Endodermal cell (in vitro differentiated cells): ENCODE results near the gene LAMA2. TPM values are rescaled to one million over a fixed set of nuclear protein-coding genes. Genes with fewer than 3 reads are reported as not detected.

Experiments
- DNase-seq: peaks from one replicate; pipeline ENCODE4 v3.0.0-alpha.2; 2017
- H3K27ac ChIP-seq: 2 replicates; pipeline ENCODE4 v1.5.1; 2013; ENCODE audit warnings: mild to moderate bottlenecking, low read depth, low read length, moderate library complexity
- H3K27me3 ChIP-seq: 2 replicates; pipeline ENCODE4 v1.6.1; 2013; ENCODE audit warnings: mild to moderate bottlenecking, low read length, moderate library complexity; ENCODE audit not compliant: insufficient read depth, control insufficient read depth, poor library complexity, severe bottlenecking
- H3K36me3 ChIP-seq: 2 replicates; pipeline ENCODE4 v1.7.0; 2013; ENCODE audit warnings: mild to moderate bottlenecking, low read length, moderate library complexity; ENCODE audit not compliant: control insufficient read depth, insufficient read depth
- H3K4me1 ChIP-seq: one replicate; pipeline ENCODE4 v1.7.0; 2013; ENCODE audit warnings: low read length; ENCODE audit not compliant: control insufficient read depth, insufficient read depth
- H3K4me3 ChIP-seq: 2 replicates; pipeline ENCODE4 v1.5.1; 2013; ENCODE audit warnings: mild to moderate bottlenecking, low read length, moderate library complexity
- H3K9ac ChIP-seq: 2 replicates; pipeline ENCODE4 v1.6.1; 2013; ENCODE audit warnings: mild to moderate bottlenecking, low read length, moderate library complexity; ENCODE audit not compliant: poor library complexity, severe bottlenecking; ENCODE audit errors: extremely low read depth
- H3K9me3 ChIP-seq: 2 replicates; pipeline ENCODE4 v1.6.1; 2013; ENCODE audit warnings: mild to moderate bottlenecking, low read length, moderate library complexity; ENCODE audit not compliant: control insufficient read depth
- H3K27ac Mint-ChIP-seq: 2 replicates; pipeline ENCODE4 v1.8.0; 2020; ENCODE audit warnings: mixed read lengths
- H3K27me3 Mint-ChIP-seq: 2 replicates; pipeline ENCODE4 v1.8.0; 2021; ENCODE audit warnings: mild to moderate bottlenecking, mixed read lengths; ENCODE audit not compliant: insufficient read depth
- H3K36me3 Mint-ChIP-seq: 2 replicates; pipeline ENCODE4 v1.8.0; 2020; ENCODE audit warnings: low read depth, mixed read lengths
- H3K4me1 Mint-ChIP-seq: 2 replicates; pipeline ENCODE4 v1.8.0; 2020; ENCODE audit warnings: mixed read lengths
- H3K4me3 Mint-ChIP-seq: 2 replicates; pipeline ENCODE4 v1.8.0; 2020; ENCODE audit warnings: mild to moderate bottlenecking, moderate library complexity, mixed read lengths
- H3K9me3 Mint-ChIP-seq: 2 replicates; pipeline ENCODE4 v1.8.0; 2020; ENCODE audit warnings: mild to moderate bottlenecking, mixed read lengths
- WGBS, 2 experiments: methylation state at CpG; one replicate each; pipeline versions ENCODE4 v1.1.5 to v1.1.7; 2013; ENCODE audit warnings: missing lambda C conversion rate in 2 of 2, mixed read lengths in 1 of 2; ENCODE audit not compliant: insufficient coverage in 1 of 2, insufficient read length in 1 of 2; 5-methylcytosine and 5-hydroxymethylcytosine counted together
- total RNA-seq, 2 donors: library from RNA; stranded (reverse); fragmentation: NEBNext Ultra II Directional in 1 of 2; extraction: Animal tissue kit (Norgen Biotek cat#: 25700) in 1 of 2; gene quantifications; 2 replicates in 1 of 2; 3 replicates in 1 of 2; pipeline ENCODE4 v1.2.1, GENCODE V29; 2021
- TF ChIP-seq, protein P1 (sequence below): fragments of 200-600 bp; sonication (generic); conservative IDR thresholded peaks from 2 replicates; pipeline ENCODE4 v1.5.0; 2021; ENCODE audit warnings: antibody characterized with exemption, mild to moderate bottlenecking

LAMA2 gene
- total RNA-seq, 2 donors from 2014 or later, result 2.3 to 4.1 TPM

DNA sequence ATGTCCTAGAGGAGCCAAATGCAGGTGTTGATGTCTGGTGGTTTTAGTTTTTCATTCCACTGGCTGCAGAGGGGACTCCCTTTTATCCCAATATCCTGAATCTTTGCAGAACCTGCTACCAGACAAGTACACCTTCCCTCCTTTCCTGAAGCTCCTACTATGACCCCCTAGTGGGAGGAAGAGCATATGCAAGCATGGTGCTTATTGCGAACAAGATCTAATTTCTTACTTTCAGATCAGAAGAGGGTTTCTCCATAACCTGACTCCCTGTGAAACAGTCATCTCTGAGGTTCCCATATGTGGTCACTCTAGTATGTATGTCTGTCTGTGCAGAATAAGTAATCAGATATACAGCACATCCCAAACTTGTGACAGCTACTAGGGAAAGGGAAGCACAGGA is 549.8 kb downstream of the LAMA2 start:
- TF ChIP-seq, protein P1, sequence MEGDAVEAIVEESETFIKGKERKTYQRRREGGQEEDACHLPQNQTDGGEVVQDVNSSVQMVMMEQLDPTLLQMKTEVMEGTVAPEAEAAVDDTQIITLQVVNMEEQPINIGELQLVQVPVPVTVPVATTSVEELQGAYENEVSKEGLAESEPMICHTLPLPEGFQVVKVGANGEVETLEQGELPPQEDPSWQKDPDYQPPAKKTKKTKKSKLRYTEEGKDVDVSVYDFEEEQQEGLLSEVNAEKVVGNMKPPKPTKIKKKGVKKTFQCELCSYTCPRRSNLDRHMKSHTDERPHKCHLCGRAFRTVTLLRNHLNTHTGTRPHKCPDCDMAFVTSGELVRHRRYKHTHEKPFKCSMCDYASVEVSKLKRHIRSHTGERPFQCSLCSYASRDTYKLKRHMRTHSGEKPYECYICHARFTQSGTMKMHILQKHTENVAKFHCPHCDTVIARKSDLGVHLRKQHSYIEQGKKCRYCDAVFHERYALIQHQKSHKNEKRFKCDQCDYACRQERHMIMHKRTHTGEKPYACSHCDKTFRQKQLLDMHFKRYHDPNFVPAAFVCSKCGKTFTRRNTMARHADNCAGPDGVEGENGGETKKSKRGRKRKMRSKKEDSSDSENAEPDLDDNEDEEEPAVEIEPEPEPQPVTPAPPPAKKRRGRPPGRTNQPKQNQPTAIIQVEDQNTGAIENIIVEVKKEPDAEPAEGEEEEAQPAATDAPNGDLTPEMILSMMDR, result peak; percentile 61
- 78% methylated on average over 1 of the region's 1 CpG; no CpG with 5 or more reads in 1 of the 2 experiments for WGBS, 2 experiments
- no peak overlapping the region for H3K9ac ChIP-seq
- Mint-ChIP-seq H3K4me1 (no peaks in the 10 kb centered on the region), H3K36me3 (no peaks in the 10 kb centered on the region), H3K4me3 (no peak overlapping the region), H3K27me3 (no peaks in the 10 kb centered on the region), H3K9me3 (no peaks in the 10 kb centered on the region), H3K27ac (no peak overlapping the region)
- no peak overlapping the region for H3K4me3 ChIP-seq
- no peak overlapping the region for H3K27ac ChIP-seq
- H3K4me1 ChIP-seq, result no peaks in the 10 kb centered on the region
- DNase-seq, result no peak
- H3K27me3 ChIP-seq, result no peaks in the 10 kb centered on the region
- H3K36me3 ChIP-seq, result no peaks in the 10 kb centered on the region
- no peaks in the 10 kb centered on the region for H3K9me3 ChIP-seq

DNA sequence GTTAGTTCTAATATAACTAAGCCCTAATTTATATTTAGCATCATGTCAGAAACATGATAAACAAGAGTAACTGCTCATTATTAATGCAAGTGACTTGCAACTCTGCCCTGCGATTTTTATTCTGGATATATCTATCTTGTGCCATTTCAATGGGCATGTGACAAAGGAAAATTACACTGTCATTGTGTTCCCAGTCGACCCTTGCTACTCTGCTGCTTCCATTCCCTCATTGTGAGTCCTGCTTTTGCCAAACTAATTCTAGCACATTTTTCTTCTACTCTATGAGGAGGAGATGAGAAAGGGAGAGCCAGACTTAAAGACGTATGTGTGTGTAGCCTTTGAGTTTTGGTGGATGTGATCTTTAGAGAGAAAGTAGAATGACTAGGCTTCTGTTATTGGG is 551.2 kb downstream of the LAMA2 start:
- Histone ChIP-seq H3K9me3 (no peaks in the 10 kb centered on the region), H3K27ac (no peak overlapping the region), H3K4me1 (no peaks in the 10 kb centered on the region), H3K27me3 (no peaks in the 10 kb centered on the region), H3K9ac (no peak overlapping the region), H3K4me3 (no peak overlapping the region), H3K36me3 (no peaks in the 10 kb centered on the region)
- Mint-ChIP-seq H3K27ac (no peak overlapping the region), H3K36me3 (no peaks in the 10 kb centered on the region), H3K4me1 (no peaks in the 10 kb centered on the region), H3K4me3 (no peak overlapping the region), H3K9me3 (no peaks in the 10 kb centered on the region), H3K27me3 (no peaks in the 10 kb centered on the region)
- WGBS, 2 experiments, result 86 to 89% methylated on average over 2 to 3 of the region's 3 CpGs
- no peak for DNase-seq
- TF ChIP-seq, protein P1, result no peak

DNA sequence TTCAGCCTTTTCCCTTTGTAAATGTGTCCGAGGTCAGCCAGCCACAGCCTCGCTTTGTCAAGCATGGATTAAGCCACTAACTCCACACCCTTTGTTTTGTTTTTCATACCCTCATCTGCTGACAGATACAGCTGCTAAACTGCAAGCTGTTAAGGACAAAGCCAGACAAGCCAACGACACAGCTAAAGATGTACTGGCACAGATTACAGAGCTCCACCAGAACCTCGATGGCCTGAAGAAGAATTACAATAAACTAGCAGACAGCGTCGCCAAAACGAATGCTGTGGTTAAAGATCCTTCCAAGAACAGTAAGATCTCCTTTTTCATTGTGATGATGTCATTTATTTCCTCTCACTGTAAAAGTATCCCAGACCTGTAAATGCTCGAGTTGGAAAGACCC is 557.8 kb downstream of the LAMA2 start:
- peak overlapping the region; percentile 23 for H3K4me3 Mint-ChIP-seq
- H3K9ac ChIP-seq, result no peak overlapping the region

More for the DNA sequence above, 557.8 kb downstream of the LAMA2 start:
- Histone ChIP-seq H3K4me1 (peaks cover 6% of the 10 kb centered on the region), H3K27me3 (no peaks in the 10 kb centered on the region), H3K27ac (no peak overlapping the region), H3K9me3 (no peaks in the 10 kb centered on the region), H3K36me3 (no peaks in the 10 kb centered on the region), H3K4me3 (no peak overlapping the region)
- Mint-ChIP-seq H3K27ac (peak overlapping the region; percentile 92), H3K27me3 (no peaks in the 10 kb centered on the region), H3K4me1 (peaks cover 18% of the 10 kb centered on the region), H3K9me3 (no peaks in the 10 kb centered on the region), H3K36me3 (no peaks in the 10 kb centered on the region)
- peak; percentile 65 for DNase-seq
- TF ChIP-seq, protein P1, result peak; percentile 20
- WGBS, 2 experiments, result 33 to 51% methylated on average over 7 to 8 of the region's 8 CpGs
